ENCODE measurements around the gene HPSE2. TPM values are rescaled to one million over a fixed set of nuclear protein-coding genes. Genes with fewer than 3 reads are reported as not detected.

Gene HPSE2
- total RNA-seq (2021) = 0.15 and 0.20 TPM in 2 replicates
- long read RNA-seq, partial matches to known transcripts = 0 of 1 reads
- long read RNA-seq, other reads (novel, unspliced or antisense) = 1 of 1 reads

DNA sequence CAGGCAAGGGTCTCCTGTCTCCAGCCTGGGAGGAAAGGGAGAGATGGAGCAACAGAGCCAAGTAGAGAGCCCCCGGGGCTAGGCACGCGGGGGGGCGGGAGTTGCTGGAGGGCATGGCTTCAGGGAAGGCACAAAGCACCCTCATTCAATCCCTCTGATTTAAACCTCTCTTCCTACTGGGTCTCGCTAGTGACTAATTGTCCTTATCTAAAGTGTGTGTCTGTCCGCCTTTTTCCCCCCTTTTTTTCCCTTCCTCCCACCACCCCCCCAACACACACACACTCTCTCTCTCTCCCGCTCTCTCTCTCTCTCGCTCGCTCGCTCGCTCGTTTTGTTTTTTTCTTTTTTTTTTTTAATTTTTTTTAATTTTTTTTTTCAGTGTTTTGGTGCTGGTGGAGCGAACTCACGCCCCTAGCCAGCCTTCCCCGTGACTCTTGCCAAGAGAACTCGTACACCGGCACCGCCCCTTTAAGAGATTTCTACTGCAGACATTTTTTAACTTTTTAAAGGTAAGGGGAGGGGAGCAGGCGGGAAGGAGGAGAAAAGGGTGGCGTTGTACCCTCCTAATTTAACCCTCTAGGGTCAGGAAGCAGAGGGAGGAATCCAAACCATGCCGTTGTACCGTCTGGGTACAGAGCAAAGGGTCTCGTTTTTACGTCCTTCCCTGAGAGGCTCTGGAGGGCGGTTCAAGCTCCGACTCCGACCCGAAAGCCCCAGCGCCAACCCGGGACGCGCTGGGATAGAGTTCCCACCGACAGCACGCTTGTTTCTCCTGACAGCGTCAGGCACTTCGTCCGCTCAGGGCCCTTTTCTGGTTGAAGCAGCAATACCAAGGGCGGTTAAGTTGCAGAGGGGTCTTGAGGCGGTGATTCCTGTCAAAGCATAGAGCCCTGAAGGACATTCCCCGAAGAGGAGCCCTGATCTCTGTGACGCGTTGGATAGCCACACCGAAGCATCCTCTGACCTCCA, at the start of gene HPSE2:
Gene HPSE2 (minus strand): TSS at position 195 of the 969 bp plus-strand sequence.
- Mint-ChIP-seq H3K4me3 (peak within 1 kb of the TSS; percentile 61 to 76), H3K36me3 (ENCODE audit: insufficient read depth in 1 of 3, low read depth in 3 of 3) (no peaks in the 10 kb centered on the region), H3K4me1 (peaks cover 42 to 58% of the 10 kb centered on the region in 2 experiments), H3K27me3 (ENCODE audit: low read depth) (peaks cover 99% of the 10 kb centered on the region), H3K9me3 (peaks cover 0 to 3% of the 10 kb centered on the region in 2 experiments; a peak in 1 of 5 replicates), H3K27ac (peak within 1 kb of the TSS in 1 of 3 experiments; percentile 31; a peak in 1 of 7 replicates)
- Histone ChIP-seq H3K9ac (ENCODE audit: extremely low read depth, insufficient read length, low read length) (no peak within 1 kb of the TSS), H4K91ac (ENCODE audit: insufficient read length, low read depth, low read length) (no peak within 1 kb of the TSS), H3K4ac (ENCODE audit: low read depth, low read length) (no peak within 1 kb of the TSS), H3K18ac (ENCODE audit: insufficient read length, low read depth, low read length) (no peak within 1 kb of the TSS), H4K8ac (replicated peaks; ENCODE audit: insufficient read length, low read depth, low read length) (no peak within 1 kb of the TSS), H3K9me3 (ENCODE audit: control insufficient read depth, low read depth, low read length) (no peaks in the 10 kb centered on the region), H3K14ac (ENCODE audit: insufficient read depth, low read length) (no peak within 1 kb of the TSS), H2BK120ac (ENCODE audit: low read depth, low read length, poor library complexity, severe bottlenecking) (no peak within 1 kb of the TSS), H2BK15ac (ENCODE audit: low read depth, low read length) (no peak within 1 kb of the TSS), H2BK5ac (ENCODE audit: insufficient read length, low read length) (no peak within 1 kb of the TSS), H2AFZ (ENCODE audit: low read length) (no peak within 1 kb of the TSS), H3K79me1 (ENCODE audit: insufficient read depth, low read depth, low read length, poor library complexity, severe bottlenecking) (no peaks in the 10 kb centered on the region), H3K79me2 (ENCODE audit: insufficient read depth, low read length) (no peaks in the 10 kb centered on the region), H4K20me1 (ENCODE audit: control insufficient read depth, insufficient read depth, insufficient read length) (no peaks in the 10 kb centered on the region), H3K4me2 (ENCODE audit: insufficient read depth, insufficient read length, low read length) (peak within 1 kb of the TSS; percentile 86), H3K56ac (ENCODE audit: insufficient read length, low read depth, low read length) (no peak within 1 kb of the TSS), H3K23me2 (ENCODE audit: insufficient read length, low read depth, low read length, poor library complexity, severe bottlenecking) (peaks cover 35% of the 10 kb centered on the region), H3K4me1 (ENCODE audit: insufficient read depth, low read length) (no peaks in the 10 kb centered on the region; the same call in 1 of the 2 replicates), H3K27ac (ENCODE audit: insufficient read length, low read depth, low read length) (no peak within 1 kb of the TSS), H3K27me3 (ENCODE audit: insufficient read depth, low read length) (peaks cover 50% of the 10 kb centered on the region), H2BK12ac (ENCODE audit: insufficient read length, low read depth, low read length) (no peak within 1 kb of the TSS), H3K23ac (ENCODE audit: insufficient read length, low read depth, low read length) (no peak within 1 kb of the TSS), H4K5ac (ENCODE audit: insufficient read length, low read depth, low read length) (no peak within 1 kb of the TSS), H3T11ph (ENCODE audit: low read length) (no peak within 1 kb of the TSS), H2AK5ac (ENCODE audit: insufficient read length, low read length) (no peak within 1 kb of the TSS), H2BK20ac (ENCODE audit: low read depth, low read length, poor library complexity, severe bottlenecking) (no peak within 1 kb of the TSS)
- TF ChIP-seq, protein P1, sequence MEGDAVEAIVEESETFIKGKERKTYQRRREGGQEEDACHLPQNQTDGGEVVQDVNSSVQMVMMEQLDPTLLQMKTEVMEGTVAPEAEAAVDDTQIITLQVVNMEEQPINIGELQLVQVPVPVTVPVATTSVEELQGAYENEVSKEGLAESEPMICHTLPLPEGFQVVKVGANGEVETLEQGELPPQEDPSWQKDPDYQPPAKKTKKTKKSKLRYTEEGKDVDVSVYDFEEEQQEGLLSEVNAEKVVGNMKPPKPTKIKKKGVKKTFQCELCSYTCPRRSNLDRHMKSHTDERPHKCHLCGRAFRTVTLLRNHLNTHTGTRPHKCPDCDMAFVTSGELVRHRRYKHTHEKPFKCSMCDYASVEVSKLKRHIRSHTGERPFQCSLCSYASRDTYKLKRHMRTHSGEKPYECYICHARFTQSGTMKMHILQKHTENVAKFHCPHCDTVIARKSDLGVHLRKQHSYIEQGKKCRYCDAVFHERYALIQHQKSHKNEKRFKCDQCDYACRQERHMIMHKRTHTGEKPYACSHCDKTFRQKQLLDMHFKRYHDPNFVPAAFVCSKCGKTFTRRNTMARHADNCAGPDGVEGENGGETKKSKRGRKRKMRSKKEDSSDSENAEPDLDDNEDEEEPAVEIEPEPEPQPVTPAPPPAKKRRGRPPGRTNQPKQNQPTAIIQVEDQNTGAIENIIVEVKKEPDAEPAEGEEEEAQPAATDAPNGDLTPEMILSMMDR (conservative IDR thresholded peaks at IDR 0.05) = no peak
- DNase-seq = peak; percentile 68
- WGBS (ENCODE audit: extremely low coverage, insufficient read length, low lambda C conversion rate) = no CpG with 5 or more reads among the region's 43 CpGs
